ENCODE measurements around the gene CACNA1C.

DNA sequence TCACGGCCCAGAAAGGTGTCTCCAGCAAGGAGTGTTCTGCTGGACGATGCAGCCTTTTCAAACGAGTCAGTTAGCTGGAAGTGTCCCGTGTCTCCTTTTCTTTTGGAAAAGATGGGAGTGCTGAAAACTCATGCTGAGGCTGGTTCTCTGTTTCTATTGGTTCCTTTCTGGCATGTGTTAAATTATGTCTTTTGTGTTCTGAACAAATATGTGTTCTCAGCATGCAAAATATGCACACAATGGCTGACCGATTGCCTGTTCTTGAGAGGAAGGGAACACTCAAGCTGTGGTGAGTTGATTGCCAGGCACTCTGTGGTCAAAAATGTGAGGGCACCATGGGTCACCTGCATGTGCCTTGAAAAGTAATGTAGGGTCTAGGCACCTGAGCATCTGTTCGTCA lies 181.3 kb downstream of the CACNA1C start:
- TF ChIP-seq CTCF (IDR thresholded peaks at IDR 0.05; ENCODE audit: low read depth, low read length) (no peak), MYC (IDR thresholded peaks at IDR 0.05; ENCODE audit: low read depth, low read length) (no peak)
